Testis (tissue), 2 donors: ENCODE results near the gene NOVA2.

Experiments
- CTCF ChIP-seq, 3 experiments: fragments of 450-650 bp in 2 of 3; fragments of 200-600 bp in 1 of 3; sonication (generic) in 1 of 3; IDR thresholded peaks; one replicate each; pipeline ENCODE4 v1.5.1; 2016 to 2019; ENCODE audit warnings: antibody characterized with exemption in 3 of 3, mild to moderate bottlenecking in 2 of 3, moderate library complexity in 1 of 3
- POLR2A ChIP-seq: fragments of 450-650 bp; IDR thresholded peaks from one replicate; pipeline ENCODE4 v1.6.1; 2017; ENCODE audit warnings: antibody characterized with exemption, mild to moderate bottlenecking, moderate library complexity

DNA sequence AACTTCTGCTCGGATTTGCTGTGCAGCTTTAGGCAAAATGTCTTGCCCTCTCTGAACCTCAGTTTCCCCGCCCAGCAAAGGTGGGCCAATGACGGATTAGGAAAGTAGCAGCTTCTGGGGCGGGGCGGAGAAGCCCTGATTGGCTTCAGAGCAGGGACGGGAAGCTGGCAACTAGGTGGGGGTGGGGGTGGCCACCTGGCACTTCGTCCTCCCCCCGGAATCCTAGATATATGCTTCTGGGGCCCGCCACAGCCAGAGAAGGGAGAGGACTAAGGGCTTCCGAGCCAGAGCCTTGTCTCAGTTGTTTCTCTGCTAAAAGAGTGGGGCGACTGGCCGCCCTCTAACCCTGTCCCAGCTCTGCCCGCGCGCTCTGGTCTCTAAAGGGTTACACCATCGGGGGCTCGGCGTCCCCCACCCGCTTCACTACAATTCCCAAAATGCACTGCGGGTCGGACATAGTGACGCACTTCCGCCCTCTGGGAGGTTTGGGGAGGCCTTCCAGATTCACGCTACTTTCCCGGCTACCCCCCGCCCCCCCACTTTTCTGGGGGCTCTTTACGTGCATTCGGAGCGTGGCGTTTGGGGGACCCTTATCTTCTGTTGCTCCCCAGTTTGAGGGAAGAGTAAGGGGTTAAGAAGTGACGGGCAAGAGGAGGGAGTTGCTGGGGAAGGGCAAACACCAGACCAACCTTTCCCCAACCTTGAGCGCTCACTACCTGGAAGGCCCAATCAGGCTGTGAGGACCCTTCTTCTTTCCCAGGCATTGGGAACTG, 87.1 kb downstream of the NOVA2 start:
- TF ChIP-seq CTCF (IDR thresholded peaks at IDR 0.05): no peak
- TF ChIP-seq POLR2A: no peak
